ENCODE measurements around the gene MAPKBP1. TPM values are rescaled to one million over a fixed set of nuclear protein-coding genes. Genes with fewer than 3 reads are reported as not detected.

MAPKBP1 gene
- total and polyA plus RNA-seq, 2 of the 8 experiments (the other 6 are each of a cell fraction or from before 2014, with no cell fraction given): 4.3 to 11.3 TPM

DNA sequence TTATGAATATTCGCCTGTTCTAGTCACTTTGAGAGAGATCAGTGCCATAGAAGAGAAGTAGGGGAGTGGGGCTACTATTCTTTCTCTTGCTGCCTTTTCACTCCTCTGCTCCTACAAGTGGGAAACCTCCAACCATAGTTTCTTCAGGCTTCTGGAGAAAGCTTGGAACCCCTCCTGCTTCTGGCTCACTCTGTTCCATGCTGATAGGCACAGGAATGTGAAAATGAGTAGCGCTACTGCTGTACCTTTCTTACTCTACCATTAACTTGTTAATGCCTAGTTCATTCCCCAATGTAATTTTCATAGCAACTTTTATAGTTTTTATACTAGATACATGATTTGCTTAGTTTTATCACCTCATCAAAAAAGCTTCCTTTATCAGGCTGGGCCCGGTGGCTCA, 26.9 kb downstream of the MAPKBP1 start:
- Histone ChIP-seq H2BK5ac (ENCODE audit: low read depth, low read length) (no peak overlapping the region), H3K23me2 (ENCODE audit: low read depth, low read length) (no peaks in the 10 kb centered on the region), H2BK15ac (ENCODE audit: low read length) (no peak overlapping the region), H3K36me3 (ENCODE audit: control insufficient read depth in 2 of 4, insufficient read depth in 4 of 4, low read length in 3 of 4) (no peaks in the 10 kb centered on the region), H4K20me1 (replicated peaks in 1 of 2; ENCODE audit: control insufficient read depth in 1 of 2, insufficient read depth in 2 of 2, low read length in 2 of 2) (peaks cover 0 to 2% of the 10 kb centered on the region in 2 experiments), H2BK120ac (replicated peaks; ENCODE audit: low read depth, low read length) (no peak overlapping the region), H2BK20ac (ENCODE audit: low read length) (no peak overlapping the region), H3K27me3 (replicated peaks in 1 of 4; ENCODE audit: control insufficient read depth in 3 of 4, extremely low read depth in 1 of 4, insufficient read depth in 3 of 4, low read length in 3 of 4) (no peaks in the 10 kb centered on the region), H3K4me3 (ENCODE audit: extremely low read depth in 1 of 4, insufficient read depth in 2 of 4, low read depth in 3 of 4, low read length in 4 of 4) (no peak overlapping the region), H3K56ac (replicated peaks; ENCODE audit: insufficient read length, low read depth, low read length) (no peak overlapping the region), H3K4me1 (replicated peaks in 1 of 4; ENCODE audit: control insufficient read depth in 3 of 4, insufficient read depth in 4 of 4, low read length in 3 of 4) (no peaks in the 10 kb centered on the region), H4K8ac (ENCODE audit: extremely low read depth, insufficient read depth, low read length) (no peak overlapping the region), H3K79me1 (ENCODE audit: low read depth, low read length) (no peaks in the 10 kb centered on the region), H3K4ac (replicated peaks; ENCODE audit: insufficient read length, low read depth, low read length) (no peak overlapping the region), H2BK12ac (ENCODE audit: low read depth, low read length) (no peak overlapping the region), H4K5ac (ENCODE audit: insufficient read length, low read depth, low read length) (no peak overlapping the region), H3K9me3 (ENCODE audit: insufficient read depth in 2 of 2, low read depth in 1 of 2, low read length in 1 of 2) (no peaks in the 10 kb centered on the region), H4K91ac (replicated peaks; ENCODE audit: insufficient read length, low read length) (no peak overlapping the region), H3K27ac (ENCODE audit: low read depth, low read length) (no peak overlapping the region), H2AK5ac (ENCODE audit: low read depth, low read length) (no peak overlapping the region), H3K4me2 (ENCODE audit: insufficient read depth in 1 of 2, low read depth in 2 of 2, low read length in 2 of 2) (no peak overlapping the region), H3K79me2 (ENCODE audit: control insufficient read depth in 1 of 2, insufficient read depth in 2 of 2, low read length in 2 of 2) (no peaks in the 10 kb centered on the region; a peak in 1 of 4 replicates), H2AFZ (ENCODE audit: low read length) (no peak overlapping the region), H3K18ac (ENCODE audit: extremely low read depth, low read length) (no peak overlapping the region), H3K9ac (replicated peaks in 1 of 4; ENCODE audit: extremely low read depth in 1 of 4, low read depth in 3 of 4, low read length in 3 of 4) (no peak overlapping the region), H3K23ac (ENCODE audit: insufficient read length) (no peak overlapping the region), H3K14ac (ENCODE audit: insufficient read length) (no peak overlapping the region)
- ChIA-PET POLR2A (ENCODE audit: partially characterized antibody) (no interaction called here), CTCF (ENCODE audit: partially characterized antibody) (interaction anchor here (1.0 to 13.7 kb wide), 5 partner anchors 8 to 58 kb away, joined by 3 to 283 read pairs (median 4); partner anchors contain the start of gene MAPKBP1)
- DNase-seq (ENCODE audit: low read depth in 1 of 2, low spot score in 2 of 2): no peak
- no peak for FAIRE-seq
- WGBS, 2 experiments (ENCODE audit: extremely low coverage in 1 of 2, insufficient coverage in 1 of 2, insufficient read length in 1 of 2, insufficient replicate concordance in 2 of 2, low coverage in 1 of 2, low lambda C conversion rate in 2 of 2, missing lambda C conversion rate in 1 of 2): 84% methylated on average over 3 of the region's 3 CpGs; no CpG with 5 or more reads in 1 of the 2 experiments
- no peak for TF ChIP-seq SIN3A (conservative IDR thresholded peaks at IDR 0.05 in 1 of 2, IDR thresholded peaks at IDR 0.05 in 1 of 2; ENCODE audit: low read depth in 1 of 2, low read length in 2 of 2)
- TF ChIP-seq, protein P1, sequence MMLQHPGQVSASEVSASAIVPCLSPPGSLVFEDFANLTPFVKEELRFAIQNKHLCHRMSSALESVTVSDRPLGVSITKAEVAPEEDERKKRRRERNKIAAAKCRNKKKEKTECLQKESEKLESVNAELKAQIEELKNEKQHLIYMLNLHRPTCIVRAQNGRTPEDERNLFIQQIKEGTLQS (IDR thresholded peaks at IDR 0.05; ENCODE audit: insufficient read depth, low read depth, low read length): no peak
- TF ChIP-seq CBX5 (IDR thresholded peaks at IDR 0.05; ENCODE audit: low read depth, low read length): no peak

Data from H1 (cell line).